GM21367 (cell line): Measurements from ENCODE around the gene MSH3.
"Not testable (repeated sequence)": the region's sequence is repeated elsewhere in the genome, so short reads cannot be mapped to it uniquely, and the experiment has no call there.

Source experiments
- ATAC-seq: cut with Tn5 transposase; IDR thresholded peaks from one replicate; pipeline ENCODE4 v1.9.1; 2021; ENCODE audit not compliant: unreplicated experiment

MSH3 gene

DNA sequence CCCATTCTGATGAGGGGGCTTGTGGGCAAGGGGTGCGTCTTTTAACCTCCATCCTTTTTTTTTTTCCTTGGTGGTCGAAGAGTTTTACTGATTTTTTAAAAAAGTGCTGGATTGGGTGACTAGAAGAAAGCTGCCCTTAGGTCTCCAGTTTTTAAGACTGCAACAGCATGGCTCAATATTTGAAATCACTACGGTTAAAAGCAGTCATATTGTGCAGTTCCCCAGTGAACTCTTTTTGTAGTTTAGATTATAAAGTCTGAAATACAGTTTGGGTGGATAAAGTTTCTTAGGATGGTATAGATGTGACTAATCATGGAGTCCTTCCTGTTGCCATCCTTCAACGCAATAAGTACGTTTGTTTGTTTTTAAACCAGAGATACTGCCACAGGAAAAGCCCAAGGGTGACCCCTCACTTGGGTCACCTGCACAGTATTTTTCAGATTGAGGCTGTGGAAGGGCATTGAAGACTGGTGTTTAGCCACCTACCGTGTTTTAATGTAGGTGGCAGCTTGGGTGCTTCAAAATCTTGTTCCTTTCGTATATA is 851 bp downstream of the MSH3 start:
- no peak for ATAC-seq

DNA sequence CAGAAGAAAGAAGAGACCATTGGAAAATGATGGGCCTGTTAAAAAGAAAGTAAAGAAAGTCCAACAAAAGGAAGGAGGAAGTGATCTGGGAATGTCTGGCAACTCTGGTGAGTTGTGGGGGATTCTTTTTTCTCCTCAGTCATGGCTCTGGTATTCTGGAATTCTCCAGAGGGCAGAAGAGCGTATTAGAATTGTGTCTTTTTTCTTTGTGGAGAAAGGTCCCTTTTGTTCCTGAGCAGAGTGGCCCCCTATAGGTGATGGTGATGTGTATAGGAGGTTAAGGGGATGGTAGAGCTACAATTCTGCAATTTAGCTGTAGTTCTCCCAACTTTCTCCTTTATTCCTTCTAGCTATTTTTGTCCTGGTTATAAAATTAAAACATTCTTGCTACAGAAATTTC is 2.0 kb downstream of the MSH3 start:
- no peak for ATAC-seq

DNA sequence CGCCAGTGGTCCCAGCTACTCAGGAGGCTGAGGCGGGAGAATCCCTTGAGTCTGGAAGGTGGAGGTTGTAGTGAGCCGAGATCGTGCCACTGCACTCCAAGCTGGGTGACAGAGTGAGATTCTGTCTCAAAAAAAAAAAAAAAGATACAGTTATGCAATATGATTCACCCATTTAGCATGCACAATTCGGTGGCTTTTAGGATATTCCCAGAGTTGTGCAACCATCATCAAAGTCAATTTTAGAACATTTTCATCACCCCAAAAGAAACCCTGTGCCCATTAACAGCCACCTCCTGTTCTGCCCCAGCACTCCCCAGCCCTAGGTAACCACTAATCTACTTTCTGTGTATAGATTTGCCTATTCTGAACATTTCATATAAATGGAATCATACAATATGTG is 4.7 kb downstream of the MSH3 start:
- ATAC-seq: no peak

DNA sequence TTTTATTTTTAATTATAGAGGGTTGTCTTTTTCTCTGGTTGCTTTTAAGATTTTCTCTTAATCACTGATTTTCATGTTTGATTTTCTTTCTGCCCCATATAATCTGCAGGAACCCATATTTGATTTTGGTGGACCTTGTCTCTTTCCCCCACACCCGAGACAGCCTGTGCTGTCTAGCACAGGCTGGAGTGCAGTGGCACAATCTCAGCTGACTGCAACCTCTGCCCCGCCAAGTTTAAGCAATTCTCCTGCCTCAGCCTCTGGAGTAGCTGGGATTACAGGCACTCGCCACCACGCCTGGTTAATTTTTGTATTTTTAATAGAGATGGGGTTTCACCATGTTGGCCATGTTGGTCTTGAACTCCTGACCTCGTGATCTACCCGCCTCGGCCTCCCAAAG is 6.2 kb downstream of the MSH3 start:
- ATAC-seq: not testable (repeated sequence)

DNA sequence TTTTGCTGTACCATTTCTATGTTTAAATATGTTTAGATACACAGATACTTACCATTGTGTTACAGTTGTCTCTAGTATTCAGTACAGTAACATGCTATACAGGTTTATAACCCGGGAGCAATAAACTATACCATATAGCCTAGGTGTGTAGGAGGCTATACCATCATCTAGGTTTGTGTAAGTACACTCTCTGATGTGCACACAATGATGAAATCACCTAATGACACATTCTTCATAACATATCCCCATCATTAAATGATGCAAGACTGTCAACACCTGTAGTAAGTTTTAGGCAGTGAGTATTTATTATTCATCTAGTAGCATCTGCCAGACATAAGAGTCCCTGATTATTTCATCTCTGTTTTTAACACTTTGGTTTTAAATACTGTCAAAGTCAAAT is 7.7 kb downstream of the MSH3 start:
- no peak for ATAC-seq

DNA sequence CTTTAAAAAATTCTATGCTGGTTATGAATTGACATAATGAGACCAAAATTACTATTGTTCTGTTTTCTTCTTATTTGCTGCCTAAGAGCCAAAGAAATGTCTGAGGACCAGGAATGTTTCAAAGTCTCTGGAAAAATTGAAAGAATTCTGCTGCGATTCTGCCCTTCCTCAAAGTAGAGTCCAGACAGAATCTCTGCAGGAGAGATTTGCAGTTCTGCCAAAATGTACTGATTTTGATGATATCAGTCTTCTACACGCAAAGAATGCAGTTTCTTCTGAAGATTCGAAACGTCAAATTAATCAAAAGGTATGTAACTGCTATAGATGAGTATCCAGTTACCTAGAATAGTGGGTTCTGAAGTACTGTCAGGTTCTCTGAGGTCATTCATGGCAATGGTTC is 10.6 kb downstream of the MSH3 start:
- ATAC-seq: no peak

DNA sequence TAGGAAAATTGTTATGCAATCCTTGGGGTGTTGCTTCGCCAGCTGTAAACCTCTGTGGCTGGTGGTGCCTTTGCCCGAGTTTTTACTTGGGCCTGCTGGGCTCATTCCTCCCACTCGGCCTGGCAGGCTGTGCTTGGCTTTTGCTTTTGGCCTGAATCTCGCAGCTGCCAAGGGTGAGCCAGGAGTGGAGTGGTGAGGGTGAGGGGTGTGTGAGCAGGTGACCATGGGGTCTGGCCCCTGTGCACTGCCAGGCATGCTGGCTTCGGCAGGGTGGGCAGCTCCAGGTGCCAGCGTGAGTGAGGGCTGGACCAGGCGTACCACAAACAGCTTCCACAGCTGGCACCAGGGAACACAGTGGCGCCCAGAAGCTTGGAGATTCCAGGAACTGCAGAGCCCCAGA is 12.9 kb downstream of the MSH3 start:
- ATAC-seq: no peak

DNA sequence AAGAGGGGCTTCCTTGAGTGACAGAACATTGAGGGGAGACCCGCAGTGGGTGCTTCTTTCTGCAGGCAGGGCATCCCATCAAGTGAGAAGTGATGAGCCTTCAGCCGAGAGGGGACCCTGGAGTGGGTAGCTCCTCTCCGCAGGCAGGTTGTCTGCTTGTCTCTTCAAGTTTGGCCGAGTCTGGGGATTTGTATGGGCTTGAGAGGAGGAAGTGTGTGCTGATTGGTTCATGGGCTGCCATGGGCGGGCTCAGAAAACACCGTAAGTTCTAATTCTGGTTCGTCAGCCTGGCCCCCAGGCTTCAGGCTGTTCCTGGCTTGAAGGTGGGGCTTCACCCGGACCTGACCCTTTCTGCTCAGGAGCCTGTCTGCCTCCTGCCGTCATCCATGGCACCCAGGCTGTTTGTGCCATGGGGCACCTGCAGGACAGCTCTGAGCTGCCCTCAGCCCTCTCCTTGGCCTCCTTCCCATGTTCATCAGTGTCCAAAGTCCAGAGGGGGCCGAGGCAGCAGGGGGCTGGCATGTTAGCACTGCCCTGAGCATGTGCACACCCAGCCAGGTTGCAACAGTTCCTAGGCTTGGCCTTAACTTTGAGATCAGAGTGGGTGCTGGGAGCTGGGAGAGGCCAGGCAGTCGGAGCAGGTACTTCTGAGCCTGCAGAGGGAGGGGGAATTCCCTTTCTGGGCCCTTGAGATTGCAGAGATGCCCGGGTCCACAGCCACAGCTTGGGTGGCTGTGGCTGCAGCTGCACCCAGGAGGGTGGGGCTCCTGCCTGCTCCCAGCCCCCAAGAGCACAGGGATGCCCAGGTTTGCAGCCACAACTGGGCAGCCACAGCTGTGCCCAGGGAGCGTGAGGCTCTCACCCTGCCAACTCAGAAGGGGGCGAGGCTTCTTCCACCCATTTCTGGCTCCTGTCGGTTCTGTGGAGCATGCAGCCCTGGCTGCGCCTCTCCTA is 13.8 kb downstream of the MSH3 start:
- no peak for ATAC-seq

DNA sequence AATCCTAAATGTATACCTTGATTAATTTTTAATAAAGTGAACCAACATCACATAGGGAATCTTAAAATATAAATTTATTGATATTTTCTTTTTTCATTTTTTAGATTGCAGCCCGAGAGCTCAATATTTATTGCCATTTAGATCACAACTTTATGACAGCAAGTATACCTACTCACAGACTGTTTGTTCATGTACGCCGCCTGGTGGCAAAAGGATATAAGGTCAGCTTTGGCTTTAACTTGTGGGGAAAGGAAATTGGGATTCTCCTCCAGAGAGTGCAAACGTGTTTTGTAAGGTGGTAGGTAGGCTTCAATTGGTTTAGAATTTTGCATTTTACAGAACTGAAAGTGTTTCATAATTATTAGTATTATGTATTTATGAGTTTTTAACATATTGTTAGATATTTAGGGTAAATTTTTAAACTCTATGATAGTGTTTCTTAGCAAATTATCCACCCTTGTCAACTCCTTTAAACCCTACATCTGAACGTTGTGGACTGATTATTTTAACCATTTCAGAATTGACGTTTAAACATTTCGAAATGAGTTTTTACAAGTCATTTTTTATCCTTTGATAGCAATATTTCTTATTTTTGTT is 17.8 kb downstream of the MSH3 start:
- peak; percentile 50 for ATAC-seq

DNA sequence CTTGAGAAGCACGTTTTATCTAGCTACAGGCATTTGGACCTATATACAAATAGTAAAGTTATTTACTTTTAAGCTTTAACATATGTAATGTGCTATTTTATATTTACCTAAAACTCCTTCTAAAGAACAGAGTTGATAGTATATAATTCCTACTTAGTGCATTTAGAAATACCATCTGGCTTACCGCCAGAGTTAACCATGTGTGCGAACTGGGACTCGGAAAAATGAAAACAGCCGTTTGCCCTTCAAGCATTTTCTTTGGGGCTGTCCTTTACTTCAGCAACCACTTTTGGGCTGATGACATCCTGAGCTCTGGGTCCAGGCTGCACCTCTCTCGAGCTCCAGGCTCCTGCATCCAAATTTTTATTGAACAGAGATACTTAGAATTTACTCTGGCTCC is 22.3 kb downstream of the MSH3 start:
- ATAC-seq: no peak

DNA sequence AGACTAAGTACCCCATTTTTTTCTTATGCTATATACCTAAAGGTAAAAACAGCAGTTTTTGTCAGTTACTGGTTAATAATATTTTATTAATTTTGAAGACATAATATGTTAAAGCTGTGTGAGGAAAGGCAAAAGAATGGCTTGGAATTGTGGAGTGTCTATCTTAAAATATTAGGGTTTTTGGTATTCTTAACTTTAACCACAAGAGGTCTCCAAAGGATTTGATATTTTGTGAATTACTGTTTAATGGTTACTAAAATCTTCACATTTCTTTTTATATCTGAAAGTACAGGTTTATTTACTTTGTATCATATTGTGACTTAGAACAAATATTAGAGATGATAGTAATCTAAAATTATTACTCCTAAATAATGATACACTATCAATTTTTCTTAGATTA is 32.3 kb downstream of the MSH3 start:
- ATAC-seq: no peak

DNA sequence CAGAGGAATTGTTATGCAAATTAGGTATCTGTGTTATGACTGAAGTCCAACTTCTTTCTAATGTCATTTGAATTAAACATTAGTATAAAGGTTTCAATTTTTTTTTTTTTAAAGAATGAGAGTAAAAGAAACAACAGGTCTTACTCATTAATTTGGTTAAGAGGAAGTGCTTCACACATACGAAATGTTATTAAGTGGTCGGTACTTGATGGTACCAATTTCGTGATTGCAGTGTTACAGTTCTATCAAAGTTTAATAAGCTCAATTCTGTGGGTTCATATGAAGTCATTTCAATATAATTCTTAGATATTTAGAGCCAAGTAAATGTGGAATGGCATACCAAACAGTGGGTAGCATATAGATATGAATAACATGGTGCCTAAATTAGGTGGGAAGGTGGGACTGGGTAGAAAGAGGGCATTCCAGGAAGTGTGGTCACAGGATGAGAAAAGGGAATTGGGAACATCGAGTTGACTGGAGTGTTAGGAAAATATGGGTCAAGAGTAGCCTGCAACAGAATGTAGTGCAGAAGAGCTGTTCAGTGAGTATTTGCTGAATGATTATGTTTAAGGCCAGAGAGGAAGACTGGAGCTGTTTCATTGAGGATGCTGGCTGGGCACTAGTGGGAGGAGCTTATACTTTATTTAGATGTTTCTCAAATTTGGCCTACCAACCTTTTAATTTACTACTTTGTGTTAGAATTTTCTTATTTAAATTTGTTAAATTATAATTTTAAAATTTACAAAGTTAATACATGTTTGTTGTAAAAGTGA is 34.4 kb downstream of the MSH3 start:
- ATAC-seq: no peak

DNA sequence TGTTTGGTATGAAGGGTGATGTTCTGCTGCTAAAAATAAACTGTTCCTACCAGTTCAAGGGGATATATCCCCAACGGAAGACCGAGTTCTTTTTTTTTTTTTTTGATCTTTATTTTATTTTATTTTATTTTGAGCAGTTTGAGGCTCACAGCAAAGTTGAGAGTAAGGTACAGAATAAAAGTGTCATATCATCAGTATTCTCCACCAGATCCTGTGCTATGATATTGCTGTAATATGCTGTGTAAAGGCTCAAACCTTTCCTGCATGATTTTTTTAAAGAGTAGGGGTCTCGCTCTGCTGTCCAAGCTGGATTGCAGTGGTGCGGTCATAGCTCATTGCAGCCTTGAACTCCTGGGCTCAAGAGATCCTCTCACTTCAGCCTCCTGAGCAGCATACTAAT is 35.2 kb downstream of the MSH3 start:
- no peak for ATAC-seq

DNA sequence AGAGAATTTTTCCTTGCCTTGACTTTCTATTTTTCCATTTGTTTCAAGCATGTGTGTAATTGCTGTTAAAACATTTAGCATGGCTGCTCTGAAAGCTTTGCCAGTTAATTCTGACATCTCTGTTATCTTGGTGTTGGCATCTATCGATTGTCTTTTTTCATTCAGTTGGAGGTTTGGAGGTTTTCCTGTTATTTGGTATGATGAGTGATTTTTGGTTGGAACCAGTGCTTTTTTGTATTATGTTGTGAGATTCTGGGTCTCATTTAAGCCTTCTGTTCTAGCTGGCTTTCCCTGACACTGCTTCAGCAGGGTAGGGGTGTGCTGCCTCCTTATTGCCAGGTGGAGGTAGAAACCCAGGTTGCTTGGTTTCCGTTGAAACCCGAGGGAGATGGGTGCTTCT is 41.2 kb downstream of the MSH3 start:
- ATAC-seq: no peak

DNA sequence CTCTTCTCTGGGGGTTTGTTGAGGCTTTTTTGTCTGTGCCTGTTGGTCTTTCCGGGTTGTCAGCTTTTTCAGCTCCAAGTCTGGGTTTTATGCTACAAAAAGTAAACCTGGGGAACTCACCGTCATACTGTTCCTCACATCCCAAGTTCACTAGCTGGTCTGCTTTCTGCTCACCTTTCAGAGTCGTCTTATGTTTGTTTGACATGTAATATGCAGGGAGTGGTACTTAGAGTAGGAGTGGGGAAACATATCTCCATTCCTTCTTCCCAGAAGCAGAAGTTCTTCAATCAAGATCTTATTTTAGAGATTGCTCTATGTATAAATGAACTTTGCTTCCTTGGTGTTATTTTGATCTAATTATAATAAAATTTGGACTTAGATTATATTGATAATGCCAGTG is 42.0 kb downstream of the MSH3 start:
- no peak for ATAC-seq

DNA sequence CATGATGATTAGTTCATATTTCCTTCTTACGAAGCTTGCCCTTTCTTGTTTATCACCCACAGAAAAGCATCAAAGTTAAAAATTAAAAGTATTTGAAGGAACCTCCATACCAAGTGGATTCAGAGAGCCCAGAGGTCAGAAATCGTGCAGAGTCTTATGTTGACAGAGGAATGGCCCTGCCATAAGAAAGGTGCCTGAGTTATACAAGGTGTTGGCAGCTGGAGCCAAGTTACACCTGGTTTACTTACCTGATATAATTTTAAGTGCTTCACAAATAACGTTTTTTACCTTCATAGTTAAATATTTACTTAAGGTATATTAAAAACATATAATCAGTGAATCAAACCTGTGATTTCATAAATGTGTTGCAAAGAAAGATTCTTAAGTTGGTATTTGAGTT is 42.6 kb downstream of the MSH3 start:
- ATAC-seq: no peak

DNA sequence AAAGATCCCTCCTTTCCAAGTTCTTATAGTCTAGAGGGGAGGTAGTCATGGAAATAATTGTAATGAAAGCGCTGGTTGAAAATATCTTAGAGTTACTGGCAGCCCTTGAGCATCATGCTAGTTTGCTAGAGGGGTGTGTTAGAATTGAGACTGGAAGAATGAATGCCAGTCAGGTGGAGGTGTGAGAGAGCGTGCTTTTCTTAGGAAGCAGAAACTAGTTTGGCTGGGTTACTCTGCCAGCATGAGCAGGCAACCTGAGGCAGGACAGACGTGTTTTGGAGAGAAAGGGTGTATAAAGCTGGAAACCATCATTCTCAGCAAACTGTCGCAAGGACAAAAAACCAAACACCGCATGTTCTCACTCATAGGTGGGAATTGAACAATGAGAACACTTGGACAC is 43.9 kb downstream of the MSH3 start:
- ATAC-seq: no peak

DNA sequence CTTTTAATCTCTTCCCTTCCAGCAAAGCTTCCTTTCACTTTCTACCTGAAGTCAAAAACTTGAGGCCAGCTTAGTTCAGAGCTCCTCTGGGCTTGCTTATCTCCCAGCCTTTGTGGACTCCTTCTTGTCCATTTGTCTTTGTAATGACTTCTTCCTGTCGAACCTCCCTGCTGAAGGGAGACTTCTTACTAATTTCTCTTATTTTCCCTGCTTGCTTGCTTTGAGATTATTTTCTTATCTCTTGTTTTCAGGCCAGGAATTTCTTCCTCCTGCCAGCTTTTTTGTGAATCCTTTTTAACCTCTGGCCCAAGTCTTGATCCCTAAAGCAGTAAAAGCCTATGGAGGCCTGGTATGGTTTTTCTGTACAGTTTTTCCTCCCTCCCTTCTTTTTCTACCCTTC is 47.1 kb downstream of the MSH3 start:
- ATAC-seq: no peak

DNA sequence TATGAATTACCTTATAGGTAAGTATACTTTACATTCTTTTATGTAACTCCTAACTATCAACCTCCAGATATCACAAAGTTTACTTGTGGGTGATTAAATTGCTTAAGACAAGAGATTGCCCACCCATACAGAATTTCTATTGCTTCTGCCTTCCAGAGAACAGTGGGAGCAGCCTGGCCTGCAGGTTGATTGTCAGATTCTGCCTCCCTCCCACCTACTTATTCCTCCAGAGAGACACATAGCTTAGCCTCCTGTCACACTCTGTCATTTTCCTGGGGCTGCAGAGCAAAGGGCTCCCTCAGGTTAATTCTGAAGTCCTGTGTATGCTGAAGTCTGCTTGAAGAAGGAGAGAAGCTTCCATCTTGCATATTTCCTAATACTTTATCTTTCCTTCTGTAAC is 48.8 kb downstream of the MSH3 start:
- ATAC-seq: no peak

DNA sequence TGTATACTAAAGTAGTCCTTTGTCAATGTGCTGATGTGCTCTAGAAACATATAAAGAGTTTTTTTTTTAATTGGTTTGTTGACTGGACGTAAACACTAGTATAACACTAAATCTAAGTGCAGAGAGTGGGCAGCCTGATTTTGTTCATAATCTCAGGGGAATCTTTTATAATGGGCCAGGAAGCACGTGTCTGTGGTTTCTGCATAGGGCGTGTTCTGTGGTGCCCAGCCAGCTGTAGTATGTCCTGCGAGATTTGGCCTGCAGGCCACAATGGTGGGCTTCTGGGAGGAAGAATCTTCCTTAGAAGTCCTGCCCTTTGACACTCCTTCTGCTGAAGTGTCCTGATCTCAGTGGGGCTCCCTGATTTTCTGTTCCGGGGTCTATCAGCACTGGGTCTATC is 49.3 kb downstream of the MSH3 start:
- no peak for ATAC-seq

DNA sequence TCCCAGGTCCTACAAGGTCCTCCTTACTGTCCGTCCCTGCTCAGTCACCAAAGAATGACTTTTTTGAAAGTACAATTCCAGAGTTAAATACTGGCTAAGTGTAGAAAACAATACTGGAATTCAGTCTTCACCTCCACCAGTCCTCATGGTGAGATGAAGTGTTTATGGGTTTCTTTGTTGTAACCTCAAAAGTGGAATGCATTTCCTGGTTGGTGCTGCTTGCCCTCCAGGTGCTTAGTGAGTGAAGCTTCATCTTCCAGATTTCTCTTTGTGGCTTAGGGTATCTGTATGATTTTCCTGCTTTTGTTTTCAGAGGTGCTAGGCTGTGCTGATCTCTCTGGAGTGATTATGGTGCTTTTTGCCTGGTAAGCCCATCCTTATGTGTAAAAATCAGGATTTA is 49.8 kb downstream of the MSH3 start:
- ATAC-seq: no peak
